Neural cell (in vitro differentiated cells): ENCODE measurements around the gene SLC4A8. TPM values are rescaled to one million over a fixed set of nuclear protein-coding genes. Genes with fewer than 3 reads are reported as not detected.

Source experiments
- H2AFZ ChIP-seq: fragments of 200-600, 300-800 bp; sonication (generic), shearing (Covaris generic); 2 replicates; pipeline ENCODE4 v1.6.0; 2014; ENCODE audit warnings: low read depth, mild to moderate bottlenecking, antibody characterized with exemption, low read length, moderate library complexity
- H3F3A ChIP-seq: fragments of 200-600 bp; shearing (Covaris generic); 2 replicates; pipeline ENCODE4 v1.6.1; 2016; ENCODE audit warnings: mild to moderate bottlenecking, moderate library complexity, mixed read lengths, antibody characterized with exemption, low read length; ENCODE audit not compliant: insufficient read depth, poor library complexity, severe bottlenecking
- H3K27ac ChIP-seq: fragments of 200-600, 300-800 bp; sonication (generic), shearing (Covaris generic); 2 replicates; pipeline ENCODE4 v1.5.1; 2014; ENCODE audit warnings: mild to moderate bottlenecking, low read length, moderate library complexity
- H3K27me3 ChIP-seq: fragments of 300-800, 200-600 bp; sonication (generic), shearing (Covaris generic); 2 replicates; pipeline ENCODE4 v1.6.0; 2014; ENCODE audit warnings: mild to moderate bottlenecking, low read depth, low read length, moderate library complexity; ENCODE audit not compliant: insufficient read depth
- H3K36me3 ChIP-seq: fragments of 300-800, 200-600 bp; sonication (generic), shearing (Covaris generic); 2 replicates; pipeline ENCODE4 v1.5.1; 2014; ENCODE audit warnings: mild to moderate bottlenecking, antibody characterized with exemption, low read length, moderate library complexity; ENCODE audit not compliant: insufficient read depth
- H3K4me2 ChIP-seq: fragments of 300-800, 200-600 bp; sonication (generic), shearing (Covaris generic); 2 replicates; pipeline ENCODE4 v1.6.0; 2014; ENCODE audit warnings: mild to moderate bottlenecking, low read length
- H3K4me3 ChIP-seq: fragments of 300-800, 200-600 bp; sonication (generic), shearing (Covaris generic); 2 replicates; pipeline ENCODE4 v1.5.1; 2014; ENCODE audit warnings: mild to moderate bottlenecking, low read length, moderate library complexity
- H3K79me2 ChIP-seq: fragments of 200-600 bp; shearing (Covaris generic); replicated peaks from 2 replicates; pipeline ENCODE4 v1.6.0; 2014; ENCODE audit warnings: mild to moderate bottlenecking, low read length, moderate library complexity; ENCODE audit not compliant: insufficient read depth
- H3K9ac ChIP-seq: fragments of 300-800, 200-600 bp; sonication (generic), shearing (Covaris generic); 2 replicates; pipeline ENCODE4 v1.6.1; 2016; ENCODE audit warnings: mild to moderate bottlenecking, low read length, mixed read lengths
- H3K9me2 ChIP-seq: fragments of 200-600 bp; shearing (Covaris generic); 2 replicates; pipeline ENCODE4 v1.6.1; 2016; ENCODE audit warnings: mild to moderate bottlenecking, low read length, mixed read lengths; ENCODE audit not compliant: insufficient read depth
- H3K9me3 ChIP-seq: fragments of 200-600, 300-800 bp; sonication (generic), shearing (Covaris generic); 2 replicates; pipeline ENCODE4 v1.6.1; 2016; ENCODE audit warnings: mild to moderate bottlenecking, mixed run types, low read length, moderate library complexity, mixed read lengths
- H4K20me1 ChIP-seq: fragments of 200-600 bp; shearing (Covaris generic); 2 replicates; pipeline ENCODE4 v1.6.1; 2016; ENCODE audit warnings: mild to moderate bottlenecking, mixed run types; ENCODE audit not compliant: insufficient read depth
- CTCF ChIP-seq: fragments of 450-650 bp; IDR thresholded peaks from 2 replicates; pipeline ENCODE4 v1.5.1; 2014; ENCODE audit warnings: antibody characterized with exemption, mild to moderate bottlenecking, moderate library complexity; ENCODE audit not compliant: poor library complexity, severe bottlenecking
- EP300 ChIP-seq: fragments of 450-650 bp; conservative IDR thresholded peaks from 2 replicates; pipeline ENCODE4 v1.6.1; 2014; ENCODE audit warnings: antibody characterized with exemption, mild to moderate bottlenecking, moderate library complexity; ENCODE audit not compliant: poor library complexity, severe bottlenecking
- EZH2 ChIP-seq: fragments of 200-600, 300-800 bp; shearing (Covaris generic), sonication (generic); IDR thresholded peaks from 2 replicates; pipeline ENCODE4 v1.6.1; 2014; ENCODE audit warnings: antibody characterized with exemption, low read length, borderline replicate concordance, mild to moderate bottlenecking; ENCODE audit not compliant: insufficient read depth, poor library complexity, severe bottlenecking
- MXI1 ChIP-seq: fragments of 450-650 bp; conservative IDR thresholded peaks from 2 replicates; pipeline ENCODE4 v1.6.1; 2014; ENCODE audit warnings: antibody characterized with exemption, mild to moderate bottlenecking; ENCODE audit not compliant: poor library complexity, severe bottlenecking
- POLR2AphosphoS5 ChIP-seq: IDR thresholded peaks from 2 replicates; pipeline ENCODE4 v1.6.1; 2012
- RAD21 ChIP-seq: fragments of 450-650 bp; conservative IDR thresholded peaks from 2 replicates; pipeline ENCODE4 v1.6.1; 2014; ENCODE audit warnings: antibody characterized with exemption, mild to moderate bottlenecking, moderate library complexity
- REST ChIP-seq: IDR thresholded peaks from 2 replicates; pipeline ENCODE4 v1.6.1; 2012; ENCODE audit warnings: borderline replicate concordance
- SMC3 ChIP-seq: fragments of 450-650 bp; conservative IDR thresholded peaks from 2 replicates; pipeline ENCODE4 v1.6.1; 2014; ENCODE audit warnings: antibody characterized with exemption, mild to moderate bottlenecking, moderate library complexity; ENCODE audit not compliant: poor library complexity
- TAF1 ChIP-seq: IDR thresholded peaks from 2 replicates; pipeline ENCODE4 v1.6.1; 2012; ENCODE audit warnings: low read depth
- polyA plus RNA-seq: library from polyadenylated mRNA; depleted of rRNA; stranded (reverse); fragments of >200 nt; gene quantifications from 2 replicates; pipeline ENCODE4 v1.2.3, GENCODE V29; 2014

The SLC4A8 gene
- polyA plus RNA-seq, 1 donor from 2014 or later, result 37.8 TPM

DNA sequence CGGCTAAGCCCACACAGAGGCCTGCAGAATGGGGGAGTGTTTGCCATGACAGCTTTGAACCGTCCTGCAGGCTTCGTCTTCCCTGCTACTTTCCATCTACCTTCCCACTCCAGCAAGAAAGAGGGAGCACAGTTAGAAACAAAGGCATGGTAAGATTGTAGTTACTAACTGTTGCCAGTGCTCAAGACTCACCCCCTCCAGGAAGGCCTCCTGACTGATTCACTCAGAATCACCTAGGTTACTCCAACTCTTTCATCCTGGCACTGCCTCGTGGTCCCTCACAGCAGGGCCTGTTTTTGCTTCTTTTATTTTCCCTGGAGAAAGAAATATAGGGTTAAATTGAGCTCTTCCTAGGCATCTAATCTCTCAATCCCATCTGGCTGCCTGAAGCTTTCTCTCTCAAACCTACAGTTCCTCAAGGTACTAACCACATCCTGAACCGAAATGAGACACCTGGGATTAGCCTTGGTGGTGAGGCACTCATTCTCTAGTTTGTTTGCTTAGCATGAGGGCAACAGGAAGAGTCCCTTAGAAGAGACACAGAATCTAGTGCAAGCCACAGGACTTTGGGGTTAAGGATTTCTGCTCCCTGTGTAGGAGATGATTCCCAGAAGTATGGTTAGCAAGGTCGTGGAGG lies 41.2 kb upstream of the SLC4A8 start:
- no peak for TF ChIP-seq RAD21
- no peak for TF ChIP-seq POLR2AphosphoS5
- no peak for TF ChIP-seq MXI1
- TF ChIP-seq TAF1, result no peak
- no peak for TF ChIP-seq REST
- no peak for TF ChIP-seq SMC3
- no peak for TF ChIP-seq EZH2
- no peak for TF ChIP-seq EP300
- no peak for TF ChIP-seq CTCF

DNA sequence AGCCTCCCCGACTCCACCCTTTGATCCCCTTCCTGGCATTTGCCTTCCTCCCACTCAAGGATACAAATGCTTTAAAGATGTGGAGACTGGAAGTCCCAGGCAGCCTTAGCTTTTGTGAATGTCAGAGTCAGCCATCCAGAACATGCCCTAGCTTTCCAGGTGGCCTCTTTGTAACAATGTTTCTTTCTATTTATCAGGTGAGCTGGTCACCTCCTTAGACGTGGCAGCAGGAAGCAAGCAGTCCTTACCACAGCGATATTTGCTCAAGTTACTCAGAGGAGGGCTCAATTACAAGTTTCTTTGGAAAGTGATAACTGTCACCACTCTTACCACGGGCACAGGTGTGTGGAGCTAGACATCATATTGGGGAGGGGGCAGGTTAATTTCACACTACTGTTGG lies 38.3 kb upstream of the SLC4A8 start:
- no peaks in the 10 kb centered on the region for H3K9me3 ChIP-seq
- H3K27ac ChIP-seq, result no peak overlapping the region
- H3K9ac ChIP-seq, result no peak overlapping the region
- no peaks in the 10 kb centered on the region for H3K9me2 ChIP-seq
- TF ChIP-seq SMC3, result no peak
- no peak for TF ChIP-seq REST
- TF ChIP-seq TAF1, result no peak
- no peak for TF ChIP-seq MXI1
- TF ChIP-seq EZH2, result no peak
- TF ChIP-seq POLR2AphosphoS5, result no peak
- TF ChIP-seq RAD21, result no peak
- TF ChIP-seq EP300, result no peak
- TF ChIP-seq CTCF, result no peak
- peaks cover 21% of the 10 kb centered on the region for H3K27me3 ChIP-seq
- no peaks in the 10 kb centered on the region for H3K79me2 ChIP-seq
- H3K36me3 ChIP-seq, result no peaks in the 10 kb centered on the region
- H4K20me1 ChIP-seq, result no peaks in the 10 kb centered on the region
- no peaks in the 10 kb centered on the region for H3F3A ChIP-seq
- H3K4me3 ChIP-seq, result no peak overlapping the region
- H3K4me2 ChIP-seq, result no peak overlapping the region
- no peak overlapping the region for H2AFZ ChIP-seq

More for the DNA sequence above, 41.2 kb upstream of the SLC4A8 start:
- Histone ChIP-seq H3K9ac (no peak overlapping the region), H3K27me3 (peaks cover under 1% of the 10 kb centered on the region), H3K79me2 (no peaks in the 10 kb centered on the region), H2AFZ (no peak overlapping the region), H3K4me2 (no peak overlapping the region), H3K9me3 (no peaks in the 10 kb centered on the region), H3K27ac (no peak overlapping the region), H3F3A (no peaks in the 10 kb centered on the region), H4K20me1 (no peaks in the 10 kb centered on the region), H3K36me3 (no peaks in the 10 kb centered on the region), H3K9me2 (no peaks in the 10 kb centered on the region), H3K4me3 (no peak overlapping the region)
